ENCODE data around the gene SLC11A1.

SLC11A1 gene

GRCh38 chr2:218399391-218400166 is 17.5 kb downstream of the SLC11A1 start, which contains the start of gene CTDSP1 (continued):
- TF ChIP-seq ZNF394 (tag by site-specific recombination; IDR thresholded peaks at IDR 0.05; ENCODE audit: borderline replicate concordance) (no peak), PBX3 (CRISPR knock-in tag; IDR thresholded peaks at IDR 0.05) (no peak), PRDM2 (tag by site-specific recombination; IDR thresholded peaks at IDR 0.05; ENCODE audit: borderline replicate concordance) (no peak), ZNF155 (tag by site-specific recombination; IDR thresholded peaks at IDR 0.05) (no peak), ZNF202 (tag by site-specific recombination; IDR thresholded peaks at IDR 0.05; ENCODE audit: borderline replicate concordance) (no peak), ZNF280D (tag by site-specific recombination; IDR thresholded peaks at IDR 0.05) (no peak), WT1 (tag by site-specific recombination; IDR thresholded peaks at IDR 0.05) (peak; percentile 75; the same call in 1 of the 2 replicates), GLI2 (tag by site-specific recombination; IDR thresholded peaks at IDR 0.05; ENCODE audit: borderline replicate concordance, low read depth) (no peak), KLF9 (tag by site-specific recombination; IDR thresholded peaks at IDR 0.05; ENCODE audit: low read depth) (peak; percentile 45; the same call in 1 of the 2 replicates), ZNF23 (tag by site-specific recombination; IDR thresholded peaks at IDR 0.05; ENCODE audit: borderline replicate concordance) (no peak), ZBTB11 (tag by site-specific recombination; conservative IDR thresholded peaks at IDR 0.05; ENCODE audit: low read depth) (peak; percentile 61), ZNF776 (tag by site-specific recombination; IDR thresholded peaks at IDR 0.05; ENCODE audit: borderline replicate concordance) (no peak), ZNF132 (tag by site-specific recombination; IDR thresholded peaks at IDR 0.05; ENCODE audit: borderline replicate concordance) (no peak), ZNF76 (tag by site-specific recombination; IDR thresholded peaks at IDR 0.05; ENCODE audit: borderline replicate concordance, low read depth) (no peak), ZNF670 (tag by site-specific recombination; IDR thresholded peaks at IDR 0.05; ENCODE audit: low read depth) (no peak), ZNF785 (tag by site-specific recombination; IDR thresholded peaks at IDR 0.05) (no peak), ZNF560 (tag by site-specific recombination; IDR thresholded peaks at IDR 0.05; ENCODE audit: borderline replicate concordance) (no peak), ZNF488 (tag by site-specific recombination; IDR thresholded peaks at IDR 0.05) (no peak), ZNF146 (tag by site-specific recombination; IDR thresholded peaks at IDR 0.05) (no peak), ZNF626 (tag by site-specific recombination; IDR thresholded peaks at IDR 0.05) (no peak), ZNF211 (tag by site-specific recombination; IDR thresholded peaks at IDR 0.05; ENCODE audit: low read depth) (no peak), ZNF19 (tag by site-specific recombination; IDR thresholded peaks at IDR 0.05; ENCODE audit: low read depth) (no peak), OVOL3 (tag by site-specific recombination; IDR thresholded peaks at IDR 0.05) (no peak), ZNF174 (tag by site-specific recombination; IDR thresholded peaks at IDR 0.05) (no peak)
